Measurements from ENCODE around the gene PKP2.

Gene PKP2

DNA sequence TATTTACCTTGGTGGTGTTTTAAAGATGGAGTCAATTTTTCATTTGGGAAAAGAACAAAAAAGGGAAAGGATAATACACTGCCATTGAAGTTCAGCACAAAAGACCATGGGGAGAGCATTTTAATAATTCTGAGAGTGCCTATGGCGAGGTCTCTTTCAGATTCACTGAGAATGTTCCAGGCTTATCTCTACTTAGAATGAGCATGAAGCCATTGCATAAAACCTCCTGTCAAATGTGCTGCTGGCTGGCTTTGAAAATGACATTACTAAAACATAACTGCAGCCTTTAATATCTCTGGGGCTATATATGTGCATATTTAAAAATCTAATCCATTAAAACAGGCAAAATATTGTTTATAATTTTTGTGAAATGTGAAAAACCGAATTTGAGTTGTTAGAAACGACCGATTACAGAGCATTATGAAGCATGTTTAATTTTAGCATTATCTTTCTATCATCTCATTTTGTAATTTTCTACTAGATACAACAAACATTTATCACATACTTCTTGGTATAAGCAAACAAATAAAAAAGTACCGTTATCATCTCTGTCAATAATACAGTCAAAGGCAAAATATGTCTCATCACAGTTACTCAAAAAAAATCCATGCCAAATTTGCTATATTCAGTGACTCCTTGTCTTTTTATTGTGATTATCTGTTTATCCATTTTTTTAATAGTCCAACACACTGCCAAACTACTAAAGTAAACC lies 95.2 kb downstream of the PKP2 start:
- DNase-seq, result no peak

DNA sequence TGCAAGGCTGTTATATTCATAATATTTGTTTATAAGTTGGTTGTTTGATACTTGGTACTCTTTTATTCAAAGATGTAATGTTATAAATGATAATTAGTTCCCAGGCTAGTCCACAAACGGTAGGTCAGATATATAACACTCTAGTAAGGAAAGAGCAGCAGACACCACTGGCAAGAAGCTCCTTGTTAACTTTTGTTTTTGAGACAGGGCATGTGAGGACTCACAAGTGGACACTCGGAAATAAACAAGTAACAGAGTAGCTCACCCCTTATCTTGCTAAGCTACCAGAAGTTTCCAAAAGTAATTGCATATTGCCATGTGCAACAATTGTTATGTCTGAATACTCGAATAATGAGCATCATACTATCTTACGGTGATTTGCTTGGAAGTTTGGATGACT lies 102.3 kb downstream of the PKP2 start:
- no peak for DNase-seq

DNA sequence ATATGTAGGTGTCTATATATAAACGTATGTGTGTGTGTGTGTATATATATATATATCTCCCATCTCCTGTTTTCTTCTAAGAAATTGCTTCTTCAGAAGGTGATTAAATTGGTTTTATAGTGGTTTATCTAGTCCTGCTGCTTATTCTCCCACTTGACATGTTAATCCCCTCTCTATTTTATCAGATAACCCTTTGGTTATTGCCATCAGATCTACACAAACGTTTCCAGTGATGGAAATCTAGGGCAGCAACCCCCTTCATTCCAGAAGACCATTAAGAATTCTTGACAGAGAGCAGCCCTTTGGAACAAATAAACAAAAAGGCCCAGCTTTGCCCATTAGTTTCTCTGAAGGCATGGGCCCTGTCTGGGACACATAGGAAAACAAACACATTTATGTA lies 106.7 kb downstream of the PKP2 start:
- DNase-seq, result no peak

DNA sequence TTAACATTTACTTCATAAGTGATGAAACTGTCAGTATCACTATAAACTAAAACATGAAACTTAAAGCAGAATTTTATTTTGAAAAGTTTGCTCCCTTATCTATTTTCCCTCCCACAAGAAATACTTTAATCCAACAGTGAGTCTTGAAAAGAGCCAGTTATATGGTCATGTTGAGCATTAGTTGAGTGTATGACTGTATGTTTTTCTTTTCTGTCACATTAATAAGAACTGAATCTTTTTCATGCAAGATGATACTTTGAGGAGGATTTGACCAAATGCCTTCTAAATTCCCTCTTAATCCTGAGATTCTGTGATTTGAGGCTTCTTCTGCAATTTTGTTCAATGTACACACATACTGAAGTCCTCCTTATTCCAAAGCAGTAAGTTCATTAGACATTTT lies 107.1 kb downstream of the PKP2 start:
- DNase-seq, result no peak

DNA sequence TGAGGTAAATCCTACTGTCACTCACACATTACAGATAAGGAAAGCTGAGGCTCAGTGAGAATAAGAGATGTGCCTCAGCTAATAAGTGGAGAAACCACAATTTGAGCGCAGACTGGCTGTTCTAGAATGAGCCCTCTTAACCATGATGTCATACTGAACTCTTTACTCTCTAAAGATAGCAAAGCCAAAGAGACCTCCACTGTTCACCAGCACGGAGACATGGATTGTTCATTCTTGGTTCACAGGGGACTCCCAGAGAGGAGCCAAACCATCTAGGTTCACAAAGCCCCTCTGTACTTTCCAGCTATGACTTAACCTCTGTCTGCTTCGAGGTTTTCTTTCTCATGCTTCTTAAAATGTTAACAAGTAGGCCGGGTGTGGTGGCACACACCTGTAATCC lies 108.2 kb downstream of the PKP2 start:
- DNase-seq, result no peak

DNA sequence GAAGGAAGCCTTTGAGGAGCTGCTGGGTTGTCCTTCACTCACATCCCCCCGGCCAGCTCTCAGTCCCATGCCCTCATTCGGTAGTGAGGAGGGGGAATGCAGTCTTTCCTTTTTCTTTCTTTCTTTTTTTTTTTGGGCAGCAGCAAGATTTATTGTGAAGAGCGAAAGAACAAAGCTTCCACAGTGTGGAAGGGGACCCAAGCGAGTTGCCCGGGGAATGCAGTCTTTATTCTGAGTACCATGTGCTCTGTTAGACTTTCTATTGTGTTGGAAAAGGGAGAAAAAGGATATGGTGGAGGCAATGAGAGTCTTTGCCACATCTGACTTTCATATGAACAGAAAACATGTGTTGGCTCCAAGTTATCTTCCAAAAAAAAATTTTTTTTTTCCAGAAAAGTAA lies 111.0 kb downstream of the PKP2 start:
- DNase-seq, result no peak

DNA sequence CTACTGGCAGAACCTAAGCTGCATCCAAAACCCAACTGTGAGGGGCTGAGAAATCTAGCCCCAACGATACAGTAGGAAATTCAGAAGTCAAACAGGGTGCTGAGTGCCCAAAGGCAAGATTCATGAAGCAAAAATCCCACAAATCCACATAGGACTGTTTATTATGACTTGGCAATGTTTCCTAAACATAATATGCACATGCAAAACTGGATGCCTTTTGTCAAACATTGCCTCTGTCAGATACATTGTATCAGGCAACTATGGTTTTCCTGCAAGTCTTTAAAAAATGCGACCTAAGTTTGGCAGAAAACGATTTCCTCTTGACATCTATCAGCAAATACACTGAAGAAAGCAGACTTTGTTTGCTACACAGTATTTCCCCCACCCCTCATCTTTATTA lies 113.5 kb downstream of the PKP2 start:
- DNase-seq, result no peak

DNA sequence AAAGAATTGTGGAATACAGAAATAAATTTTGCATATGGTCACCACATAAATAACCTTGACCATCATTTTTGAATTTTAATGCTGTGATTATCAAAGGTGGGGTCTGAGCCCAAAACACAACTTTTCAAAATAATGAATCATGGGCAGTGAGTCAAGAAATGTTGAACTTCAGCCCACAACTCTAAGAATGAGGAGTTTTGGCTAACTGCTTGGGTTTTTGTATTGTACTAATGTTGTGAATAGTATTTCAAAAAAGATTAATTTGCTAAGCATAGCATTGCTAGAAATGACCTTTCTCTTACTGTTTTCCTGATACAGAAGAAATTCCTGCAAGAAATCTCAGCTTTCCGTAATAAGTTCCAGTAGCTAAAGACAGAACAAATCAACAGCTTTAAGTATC lies 116.5 kb downstream of the PKP2 start:
- no peak for DNase-seq

DNA sequence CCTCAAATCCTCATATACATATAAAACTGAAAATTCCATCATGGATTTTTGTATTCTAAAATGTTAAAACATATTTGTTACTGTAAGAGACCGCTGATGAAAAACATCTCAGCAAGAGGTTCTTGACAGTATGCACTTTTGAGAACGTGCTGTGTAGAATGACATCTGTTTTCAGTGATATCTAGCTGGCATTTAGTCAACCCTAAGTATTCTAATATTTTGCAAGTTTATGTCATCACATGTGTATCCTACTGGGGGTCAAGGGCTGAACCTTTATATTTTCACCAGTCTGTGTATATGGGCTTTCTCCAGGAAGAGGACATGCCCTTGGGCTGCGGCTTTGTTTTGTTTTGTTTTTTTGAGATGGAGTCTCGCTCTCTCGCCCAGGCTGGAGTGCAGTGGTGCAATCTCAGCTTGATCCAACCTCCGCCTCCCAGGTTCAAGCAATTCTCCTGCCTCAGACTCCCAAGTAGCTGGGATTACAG lies 118.8 kb downstream of the PKP2 start:
- DNase-seq, result no peak

DNA sequence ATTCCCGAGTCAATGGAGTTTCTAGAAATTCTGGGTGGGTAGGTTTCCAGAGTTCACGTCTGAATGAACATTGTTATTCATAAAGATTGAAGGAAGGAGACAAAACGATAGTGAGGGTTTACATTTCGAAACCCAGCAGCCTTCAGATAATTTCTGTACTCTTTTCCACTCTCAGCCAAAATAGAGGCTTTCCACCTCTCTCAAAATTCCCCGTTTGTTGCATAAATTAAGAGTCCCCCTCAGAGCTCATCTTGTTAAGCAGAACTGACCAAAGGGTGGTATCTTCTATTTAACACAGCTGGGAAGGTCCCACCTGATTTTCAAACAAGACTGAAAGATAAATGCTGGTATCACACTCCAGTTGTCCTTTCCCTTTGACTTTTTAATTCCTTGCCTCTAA lies 119.4 kb downstream of the PKP2 start:
- no peak for DNase-seq

DNA sequence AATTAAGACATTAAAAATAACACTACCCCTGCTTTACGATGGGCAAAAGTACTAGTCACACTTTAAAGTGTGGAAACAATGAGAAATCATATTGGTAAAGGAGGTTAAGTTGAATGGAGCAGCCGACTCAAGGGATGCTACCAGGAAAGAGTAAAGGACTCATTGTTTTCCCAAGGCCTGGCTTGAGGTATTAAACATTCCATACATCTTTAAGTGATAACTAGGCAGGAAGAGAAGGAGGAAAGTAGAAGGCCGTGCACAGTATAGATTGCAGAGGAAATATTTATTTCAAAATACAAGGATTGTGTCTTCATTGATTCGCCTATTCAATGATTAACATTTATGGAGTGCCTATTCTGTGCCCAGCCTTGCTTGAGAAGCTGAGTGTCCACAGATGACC lies 120.3 kb downstream of the PKP2 start:
- no peak for DNase-seq

DNA sequence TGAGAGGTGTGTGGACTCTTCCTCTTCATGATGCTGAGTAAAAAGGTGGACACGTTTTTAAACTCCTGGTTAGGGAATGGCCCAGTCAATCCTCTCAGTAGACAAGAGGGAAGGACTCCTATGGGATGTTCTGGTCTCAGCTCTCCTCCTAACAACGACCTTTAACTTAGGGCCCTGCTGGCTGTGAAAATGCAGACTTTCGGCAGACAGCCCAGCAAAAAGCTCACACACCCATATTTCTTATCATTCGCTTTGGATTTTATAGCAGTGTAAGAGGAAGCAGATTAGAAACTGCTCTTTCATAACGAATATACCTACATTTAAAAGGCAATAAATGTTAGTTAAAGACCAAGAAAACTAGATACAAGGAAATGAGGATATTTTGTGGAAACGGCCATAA lies 122.9 kb downstream of the PKP2 start:
- no peak for DNase-seq

DNA sequence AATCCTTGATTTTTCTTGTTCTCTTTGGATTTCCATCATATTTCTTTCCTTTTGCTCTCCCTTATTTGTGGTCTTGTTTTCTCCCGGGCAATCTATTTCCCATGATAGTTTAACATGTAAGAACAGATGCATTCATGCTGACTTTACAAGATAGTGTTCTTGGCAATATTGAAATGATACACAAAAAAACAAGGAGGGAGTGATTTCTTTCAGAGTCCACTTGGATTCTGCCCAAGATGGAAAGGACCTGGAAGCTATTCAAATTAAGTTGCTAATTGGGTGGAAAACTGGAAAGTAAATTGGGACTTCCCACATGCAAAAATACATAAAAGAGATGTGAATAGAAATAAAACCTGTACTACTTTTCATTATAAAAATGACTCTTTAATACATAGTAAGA lies 126.4 kb downstream of the PKP2 start:
- no peak for DNase-seq

DNA sequence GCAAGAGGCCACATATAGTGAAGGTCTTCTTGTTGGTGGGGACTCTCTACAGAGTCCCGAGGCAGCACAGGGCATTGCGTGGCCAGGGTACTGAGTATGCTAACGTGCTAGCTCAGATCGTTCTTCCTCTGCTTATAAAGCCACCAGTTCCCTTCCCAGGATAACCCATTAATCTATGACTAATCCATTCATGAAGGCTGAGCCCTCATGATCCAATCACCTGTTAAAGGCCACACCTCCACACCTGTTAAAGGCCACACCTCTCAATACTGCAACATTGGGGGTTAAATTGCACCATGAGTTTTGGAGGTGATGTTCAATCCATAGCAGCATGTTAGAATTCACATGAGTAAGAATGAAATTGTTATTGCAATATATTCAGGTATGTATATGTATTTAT lies 128.1 kb downstream of the PKP2 start:
- DNase-seq, result no peak

DNA sequence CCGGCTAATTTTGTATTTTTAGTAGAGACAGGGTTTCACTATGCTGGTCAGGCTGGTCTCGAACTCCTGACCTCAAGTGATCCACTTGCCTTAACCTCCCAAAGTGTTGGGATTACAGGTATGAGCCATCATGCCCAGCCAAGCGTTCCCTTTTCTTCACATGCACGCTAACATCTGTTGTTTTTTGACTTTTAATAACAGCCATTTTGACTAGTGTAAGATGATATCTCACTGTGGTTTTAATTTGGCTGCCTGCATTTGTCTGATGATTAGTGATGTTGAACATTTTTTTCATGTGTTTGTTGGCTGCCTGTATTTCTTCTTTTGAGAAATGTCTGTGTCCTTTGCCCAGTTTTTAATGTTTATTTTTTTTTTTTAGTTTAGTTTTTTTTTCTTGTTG lies 130.7 kb downstream of the PKP2 start:
- DNase-seq, result no peak

DNA sequence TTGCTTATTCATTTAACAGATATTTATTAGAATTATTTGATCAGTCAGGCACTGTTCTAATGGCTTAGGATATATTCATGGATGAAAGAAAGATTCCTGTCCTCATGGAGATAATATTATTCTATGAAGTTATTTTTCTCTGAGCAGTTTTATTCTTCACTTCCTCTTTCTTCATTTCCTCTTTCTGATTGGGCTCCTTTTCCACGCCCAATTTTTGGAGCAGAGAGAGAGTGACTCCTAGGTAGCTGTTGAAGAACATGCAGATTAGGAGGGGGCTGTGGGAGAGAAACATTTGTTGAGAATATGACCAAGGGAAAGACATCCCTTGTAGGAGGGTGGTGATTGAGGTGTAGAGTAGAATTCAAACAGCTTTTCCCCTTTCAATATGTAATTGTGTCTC lies 134.9 kb downstream of the PKP2 start:
- no peak for DNase-seq

DNA sequence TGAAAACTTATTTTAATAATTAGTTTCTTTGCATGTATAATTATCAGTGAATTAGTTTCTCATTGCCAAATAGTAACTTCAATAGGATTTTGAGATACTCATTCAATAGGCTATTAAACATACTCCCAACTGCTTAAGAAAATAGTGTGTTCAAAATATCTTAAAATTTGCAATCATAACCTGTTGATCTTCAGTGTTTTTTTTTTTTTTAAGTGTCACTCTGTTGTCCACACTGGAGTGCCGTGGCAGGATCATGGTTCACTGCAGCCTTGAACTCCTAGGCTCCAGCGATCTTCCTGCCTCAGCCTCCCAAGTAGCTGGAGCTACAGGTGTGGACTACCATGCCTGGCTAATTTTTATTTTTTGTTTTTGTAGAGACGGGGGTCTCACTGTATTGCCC lies 139.4 kb downstream of the PKP2 start:
- no peak for DNase-seq

DNA sequence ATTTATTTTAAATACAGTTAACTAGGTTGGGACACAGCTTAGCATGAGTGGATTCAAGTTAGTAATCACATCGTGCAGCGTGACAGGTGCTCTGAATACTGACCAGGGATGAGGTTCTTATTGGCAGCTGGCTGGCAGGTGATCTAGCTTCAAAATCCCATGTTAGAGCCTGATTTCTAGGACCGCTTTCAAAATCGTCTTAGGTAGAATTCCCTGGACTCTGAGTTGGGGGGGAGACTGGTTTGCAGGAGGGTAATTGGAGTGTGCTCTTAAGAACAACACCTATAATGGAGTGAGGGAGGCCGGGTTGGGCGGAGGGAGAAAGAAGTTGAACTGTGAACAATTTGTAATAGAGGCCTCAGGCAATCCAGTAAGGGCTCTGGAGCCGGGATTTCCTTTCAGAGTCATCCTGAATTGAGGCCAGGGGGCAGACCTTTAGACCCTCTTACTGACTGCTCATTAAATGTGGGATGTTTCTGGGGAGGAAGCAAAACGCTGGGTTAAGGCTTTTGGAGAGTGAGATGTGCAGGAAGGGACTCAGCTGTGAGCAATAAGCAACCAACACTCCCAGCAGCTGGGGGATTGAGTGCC lies 140.0 kb downstream of the PKP2 start:
- DNase-seq, result no peak

DNA sequence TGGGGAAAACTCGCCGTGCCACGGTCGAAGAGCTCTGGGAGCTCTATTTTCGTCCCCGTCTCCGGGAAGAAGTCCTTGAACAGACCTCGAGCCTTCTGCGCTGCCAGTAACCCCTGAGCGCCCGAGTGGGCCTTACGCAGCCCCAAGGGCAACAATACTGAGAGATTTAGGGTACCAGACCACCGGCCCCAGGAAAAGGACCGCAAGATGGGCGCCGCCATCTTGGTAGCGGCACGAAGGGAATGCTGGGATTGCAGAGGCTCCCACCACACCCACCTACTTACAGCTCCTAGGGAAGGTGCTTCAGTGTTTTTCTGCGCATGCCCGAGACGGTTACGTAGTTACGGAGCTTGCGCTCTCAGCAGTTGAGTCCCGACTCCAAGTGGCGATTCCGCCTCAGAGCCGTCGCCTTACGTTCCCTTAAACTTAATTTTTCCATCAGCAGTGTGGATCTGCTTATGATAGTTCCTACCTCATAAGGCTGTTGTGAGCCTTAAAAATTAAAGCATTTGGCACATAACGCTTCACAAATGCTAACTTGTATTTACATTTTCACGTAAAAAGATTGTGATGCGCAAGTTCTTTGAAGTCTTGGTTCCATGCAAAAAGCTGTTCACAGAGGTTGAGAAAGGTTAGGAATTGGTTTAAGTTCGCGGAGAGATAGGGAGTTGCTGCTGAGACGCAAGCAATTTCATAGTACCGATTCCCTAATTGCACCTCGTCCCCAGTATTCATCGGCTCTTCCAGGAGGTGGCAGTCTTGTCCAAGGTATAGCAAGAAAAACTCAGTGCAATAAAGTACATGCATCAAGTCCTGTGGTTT lies 140.7 kb downstream of the PKP2 start, which contains the start of gene YARS2:
Gene YARS2, minus strand, starts transcription at position 244 of the 822 bp plus-strand sequence. Its CDS starts 23 bp downstream, at position 221.
- DNase-seq, result peak; percentile 78

DNA sequence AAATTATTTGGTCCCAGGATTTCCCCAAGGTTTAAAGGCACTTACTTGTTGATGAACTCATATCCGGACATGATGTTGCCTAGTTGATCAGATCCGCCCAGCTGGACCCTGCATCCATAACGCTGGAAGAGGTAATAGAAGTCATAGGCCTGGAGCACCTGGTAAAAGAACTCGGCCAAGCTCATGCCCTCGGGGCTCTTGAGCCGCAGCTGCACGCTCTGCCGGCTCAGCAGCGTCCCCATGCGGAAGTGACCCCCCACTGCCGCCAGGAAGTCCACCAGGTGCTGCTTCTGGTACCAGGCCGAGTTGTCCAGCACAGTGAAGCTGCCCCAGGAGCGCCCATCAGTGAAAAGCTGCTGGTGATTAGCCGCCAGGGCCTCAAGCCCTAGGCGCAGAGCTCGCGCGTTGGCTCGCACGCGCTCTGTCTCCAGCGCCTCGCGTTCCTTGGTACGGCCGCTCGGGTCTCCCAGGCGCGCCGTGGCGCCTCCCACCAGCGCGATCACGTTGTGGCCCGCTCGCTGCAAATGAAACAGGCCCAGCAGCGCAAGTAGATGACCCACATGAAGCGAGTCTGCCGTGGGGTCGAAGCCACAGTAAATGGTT lies 141.4 kb downstream of the PKP2 start:
- peak; percentile 40 for DNase-seq

DNA sequence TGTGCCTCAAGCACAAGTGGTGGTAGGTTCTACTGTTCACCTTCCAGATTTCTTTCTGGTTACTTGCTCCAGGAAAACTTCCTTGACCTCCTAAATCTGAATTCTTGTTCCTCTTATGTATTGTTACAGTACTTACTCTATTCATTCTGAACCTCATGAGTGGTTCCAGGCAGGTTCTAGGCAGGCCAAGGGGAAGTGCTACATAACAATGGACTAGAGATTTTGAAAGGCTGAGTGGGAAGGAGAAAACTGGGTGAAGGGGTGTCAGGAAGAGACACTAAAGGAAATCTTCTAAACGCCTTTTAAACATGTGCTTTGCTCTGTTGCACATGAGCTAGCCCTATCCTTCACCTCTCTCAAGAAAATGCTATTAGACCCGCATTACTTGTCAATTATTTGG lies 142.5 kb downstream of the PKP2 start:
- no peak for DNase-seq

DNA sequence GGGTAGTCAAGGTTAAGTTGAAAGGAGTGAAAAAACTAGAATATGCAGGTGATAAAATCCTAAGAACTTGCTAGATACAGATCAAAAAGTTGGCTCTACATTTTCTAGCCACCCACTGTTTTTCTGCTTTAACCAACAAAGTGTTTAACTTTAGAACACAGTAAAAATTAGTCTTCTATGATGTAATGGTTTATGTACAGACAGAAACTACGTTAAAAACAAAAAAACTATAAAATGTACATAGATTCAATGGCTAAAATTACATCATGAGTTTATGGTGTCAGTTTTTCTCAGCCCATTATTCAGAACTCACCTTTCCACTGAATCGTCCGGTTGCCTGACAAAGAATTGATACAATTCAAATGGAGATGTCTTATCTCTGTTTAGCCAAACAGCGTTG lies 143.0 kb downstream of the PKP2 start:
- no peak for DNase-seq

DNA sequence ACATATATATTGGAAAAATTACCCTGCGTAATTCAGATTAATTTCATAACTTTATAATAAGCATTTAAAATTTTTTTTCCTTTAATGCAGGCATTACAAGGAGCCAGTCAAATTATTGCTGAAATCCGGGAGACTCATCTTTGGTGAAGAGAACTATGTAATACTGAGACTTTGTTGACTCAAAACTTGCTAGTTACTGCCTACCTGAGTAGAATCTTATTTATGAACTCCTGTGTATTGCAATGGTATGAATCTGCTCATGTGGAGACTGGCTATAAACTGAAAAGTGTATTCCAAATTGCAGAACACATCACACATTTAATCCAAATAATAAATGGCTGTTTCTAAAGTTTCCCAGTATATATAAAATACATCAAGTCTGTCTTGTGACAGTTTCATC lies 153.3 kb downstream of the PKP2 start:
- DNase-seq, result no peak

DNA sequence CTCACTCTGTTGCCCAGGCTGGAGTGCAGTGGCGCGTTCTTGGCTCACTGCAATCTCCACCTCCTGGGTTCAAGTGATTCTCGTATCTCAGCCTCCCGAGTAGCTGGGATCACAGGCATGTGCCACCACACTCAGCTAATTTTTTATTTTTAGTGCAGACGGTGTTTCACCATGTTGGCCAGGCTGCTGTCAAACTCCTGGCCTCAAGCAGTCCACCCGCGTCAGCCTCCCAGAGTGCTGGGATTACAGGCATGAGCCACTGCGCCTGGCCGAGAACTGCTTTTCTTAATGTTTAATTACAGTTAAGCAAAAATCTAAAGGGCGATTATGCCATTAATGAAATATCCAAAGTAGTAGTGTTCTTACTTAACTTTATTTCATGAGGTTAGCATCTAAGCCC lies 154.4 kb downstream of the PKP2 start:
- no peak for DNase-seq

Data from effector CD8-positive, alpha-beta T cell (primary cell).